Progenitor cell of endocrine pancreas (in vitro differentiated cells): ENCODE measurements around the gene CHRNA4. TPM values are rescaled to one million over a fixed set of nuclear protein-coding genes. Genes with fewer than 3 reads are reported as not detected.

Experiments
- DNase-seq: peaks from one replicate; pipeline ENCODE4 v3.0.0; 2021; ENCODE audit warnings: low spot score; ENCODE audit not compliant: unreplicated experiment
- H3K27ac Mint-ChIP-seq: 2 replicates; pipeline ENCODE4 v1.8.0; 2021; ENCODE audit warnings: mild to moderate bottlenecking, moderate library complexity, mixed read lengths
- H3K27me3 Mint-ChIP-seq: 2 replicates; pipeline ENCODE4 v1.8.0; 2021; ENCODE audit warnings: mixed read lengths
- H3K36me3 Mint-ChIP-seq: 2 replicates; pipeline ENCODE4 v1.8.0; 2022; ENCODE audit warnings: mixed read lengths; ENCODE audit not compliant: insufficient read depth
- H3K4me1 Mint-ChIP-seq: 2 replicates; pipeline ENCODE4 v1.8.0; 2021; ENCODE audit warnings: low read depth, mixed read lengths
- H3K4me3 Mint-ChIP-seq: 2 replicates; pipeline ENCODE4 v1.8.0; 2021; ENCODE audit warnings: low read depth, mild to moderate bottlenecking, moderate library complexity, mixed read lengths
- H3K9me3 Mint-ChIP-seq: 2 replicates; pipeline ENCODE4 v1.8.0; 2021; ENCODE audit warnings: low read depth, mixed read lengths
- CTCF ChIP-seq: fragments of 200-600 bp; sonication (generic); IDR thresholded peaks from one replicate; pipeline ENCODE4 v1.5.0; 2021; ENCODE audit warnings: antibody characterized with exemption, mild to moderate bottlenecking; ENCODE audit not compliant: unreplicated experiment
- total RNA-seq: library from RNA; stranded (reverse); gene quantifications from 2 replicates; pipeline ENCODE4 v1.2.1, GENCODE V29; 2021

CHRNA4 gene
- total RNA-seq, 1 donor from 2014 or later: 0.43 TPM

- H3K9me3 Mint-ChIP-seq: peaks cover 22% of the 10 kb centered on the region
- no peak for TF ChIP-seq CTCF
- no peaks in the 10 kb centered on the region for H3K36me3 Mint-ChIP-seq
- no peak overlapping the region for H3K27ac Mint-ChIP-seq
- H3K4me1 Mint-ChIP-seq: no peaks in the 10 kb centered on the region
- H3K27me3 Mint-ChIP-seq: peaks cover 10% of the 10 kb centered on the region
- no peak for DNase-seq
- no peak overlapping the region for H3K4me3 Mint-ChIP-seq
Measured at GRCh38 chr20:63387917-63388316, 26.8 kb upstream of the CHRNA4 start.

- Mint-ChIP-seq H3K4me3 (no peak overlapping the region), H3K4me1 (no peaks in the 10 kb centered on the region), H3K36me3 (no peaks in the 10 kb centered on the region), H3K27me3 (peaks cover 10% of the 10 kb centered on the region), H3K27ac (no peak overlapping the region), H3K9me3 (peaks cover 22% of the 10 kb centered on the region)
- TF ChIP-seq CTCF: no peak
- no peak for DNase-seq
Measured at GRCh38 chr20:63387393-63387792, 26.2 kb upstream of the CHRNA4 start.

GRCh38 chr20:63386491-63386890 is 25.3 kb upstream of the CHRNA4 start:
- peaks cover 22% of the 10 kb centered on the region for H3K9me3 Mint-ChIP-seq
- H3K4me1 Mint-ChIP-seq: no peaks in the 10 kb centered on the region
- peaks cover 10% of the 10 kb centered on the region for H3K27me3 Mint-ChIP-seq
- TF ChIP-seq CTCF: no peak
- no peak for DNase-seq
- no peak overlapping the region for H3K4me3 Mint-ChIP-seq
- no peak overlapping the region for H3K27ac Mint-ChIP-seq
- H3K36me3 Mint-ChIP-seq: no peaks in the 10 kb centered on the region

GRCh38 chr20:63385819-63386218 is 24.7 kb upstream of the CHRNA4 start:
- no peak overlapping the region for H3K4me3 Mint-ChIP-seq
- no peak overlapping the region for H3K27ac Mint-ChIP-seq
- no peaks in the 10 kb centered on the region for H3K4me1 Mint-ChIP-seq
- TF ChIP-seq CTCF: no peak
- no peaks in the 10 kb centered on the region for H3K36me3 Mint-ChIP-seq
- H3K9me3 Mint-ChIP-seq: peaks cover 22% of the 10 kb centered on the region
- no peak for DNase-seq
- H3K27me3 Mint-ChIP-seq: peaks cover 10% of the 10 kb centered on the region

- no peaks in the 10 kb centered on the region for H3K36me3 Mint-ChIP-seq
- no peak overlapping the region for H3K27ac Mint-ChIP-seq
- H3K27me3 Mint-ChIP-seq: peaks cover 9% of the 10 kb centered on the region
- no peak overlapping the region for H3K4me3 Mint-ChIP-seq
- H3K4me1 Mint-ChIP-seq: no peaks in the 10 kb centered on the region
- DNase-seq: no peak
- peaks cover 22% of the 10 kb centered on the region for H3K9me3 Mint-ChIP-seq
- no peak for TF ChIP-seq CTCF
Measured at GRCh38 chr20:63384336-63384735, 23.2 kb upstream of the CHRNA4 start.
